MCF 10A (cell line): ENCODE measurements around the gene GABBR1. TPM values are rescaled to one million over a fixed set of nuclear protein-coding genes. Genes with fewer than 3 reads are reported as not detected.

Experiments
- Bru-seq: library from RNA; stranded (reverse); fragments of 400-500 nt; gene quantifications from one replicate; lab custom pipeline; 2021; lab: Mats Ljungman, UMichigan
- BruChase-seq, 2 experiments: library from RNA; stranded (reverse); fragments of 400-500 nt; gene quantifications; one replicate each; lab custom pipeline; 2021; lab: Mats Ljungman, UMichigan
- BruUV-seq: library from RNA; stranded (reverse); fragments of 400-500 nt; replicated peaks from 2 replicates; lab custom pipeline; 2021; lab: Mats Ljungman, UMichigan
- CTCF ChIA-PET: fragments of 300-600 bp; sonication (Branson Sonifier 250); formaldehyde crosslinking; extraction: SDS; loops from one replicate; lab custom pipeline; 2021; ENCODE audit warnings: antibody characterized with exemption, inconsistent platforms; lab: Yijun Ruan, JAX
- POLR2A ChIA-PET: fragments of 300-600, 350-650 bp; sonication (Branson Sonifier 250); formaldehyde crosslinking; extraction: SDS; loops from one replicate; lab custom pipeline; 2020; ENCODE audit warnings: antibody characterized with exemption, inconsistent platforms; lab: Yijun Ruan, JAX
- DNase-seq: peaks from one replicate; pipeline ENCODE4 v3.0.0-alpha.2; 2018; ENCODE audit not compliant: unreplicated experiment
- H3K27ac Mint-ChIP-seq: one replicate; pipeline ENCODE4 v1.8.0; 2022; ENCODE audit warnings: mild to moderate bottlenecking, low read depth, mixed read lengths; ENCODE audit not compliant: unreplicated experiment
- H3K27me3 Mint-ChIP-seq: one replicate; pipeline ENCODE4 v1.8.0; 2022; ENCODE audit warnings: mixed read lengths; ENCODE audit not compliant: insufficient read depth, unreplicated experiment
- H3K36me3 Mint-ChIP-seq: one replicate; pipeline ENCODE4 v1.8.0; 2022; ENCODE audit warnings: mild to moderate bottlenecking, moderate library complexity, mixed read lengths; ENCODE audit not compliant: insufficient read depth, unreplicated experiment
- H3K4me1 Mint-ChIP-seq: one replicate; pipeline ENCODE4 v1.8.0; 2022; ENCODE audit warnings: mixed read lengths; ENCODE audit not compliant: insufficient read depth, unreplicated experiment
- H3K4me3 Mint-ChIP-seq: one replicate; pipeline ENCODE4 v1.8.0; 2022; ENCODE audit warnings: mild to moderate bottlenecking, moderate library complexity, mixed read lengths; ENCODE audit not compliant: unreplicated experiment
- H3K9me3 Mint-ChIP-seq: one replicate; pipeline ENCODE4 v1.8.0; 2022; ENCODE audit warnings: mixed read lengths; ENCODE audit not compliant: unreplicated experiment
- CTCF ChIP-seq: fragments of 200-600 bp; IDR thresholded peaks from one replicate; pipeline ENCODE4 v1.8.0; 2022; ENCODE audit warnings: antibody characterized with exemption, mild to moderate bottlenecking; ENCODE audit not compliant: unreplicated experiment
- intact Hi-C: fragments of 100-400 bp; cut with micrococcal nuclease; formaldehyde crosslinking; loops from 2 replicates; pipeline ENCODE4 v1.14.1; 2022
- long read RNA-seq: library from polyadenylated mRNA; stranded (forward); transcript quantifications from one replicate; pipeline ENCODE4 v2.0.0, GENCODE V29; 2022
- total RNA-seq: library from RNA; stranded (reverse); gene quantifications from 2 replicates; pipeline ENCODE4 v1.2.3, GENCODE V29; 2022

The GABBR1 gene
- 38.8 and 43.9 TPM in 2 replicates for total RNA-seq
- Bru-seq, nascent RNA, result percentile 56 among the genes with signal in this experiment
- BruChase-seq, experiment 1, labeled RNA remaining after a 6-hour chase, result percentile 68 among the genes with signal in this experiment
- percentile 66 among the genes with signal in this experiment for BruChase-seq, experiment 2, labeled RNA remaining after a 2-hour chase
- long read RNA-seq, partial matches to known transcripts, result 6 of 11 reads
- long read RNA-seq, other reads (novel, unspliced or antisense), result 5 of 11 reads

GRCh38 chr6:29632789-29633533 lies at the start of gene GABBR1:
TSS of gene GABBR1 (minus strand) at chr6:29633183. CDS start at chr6:29632385, 798 bp downstream.
- Mint-ChIP-seq H3K4me3 (peak within 1 kb of the TSS; percentile 75), H3K9me3 (no peaks in the 10 kb centered on the region), H3K4me1 (peaks cover 33% of the 10 kb centered on the region), H3K36me3 (peaks cover 8% of the 10 kb centered on the region), H3K27ac (peak within 1 kb of the TSS; percentile 2), H3K27me3 (no peaks in the 10 kb centered on the region)
- POLR2A ChIA-PET, result interaction anchor here (0.5 to 3.5 kb wide), 6 partner anchors 9 to 925 kb away, joined by 3 to 13 read pairs (median 4); no protein-coding TSS in a partner anchor
- no TSS peak for BruUV-seq
- peak; percentile 89 for DNase-seq
- intact Hi-C loops, result no loop called here
- no peak for TF ChIP-seq CTCF
- CTCF ChIA-PET, result interaction anchor here (0.7 to 2.2 kb wide), 4 partner anchors 15 to 319 kb away, joined by 5 to 14 read pairs (median 10); no protein-coding TSS in a partner anchor

DNA sequence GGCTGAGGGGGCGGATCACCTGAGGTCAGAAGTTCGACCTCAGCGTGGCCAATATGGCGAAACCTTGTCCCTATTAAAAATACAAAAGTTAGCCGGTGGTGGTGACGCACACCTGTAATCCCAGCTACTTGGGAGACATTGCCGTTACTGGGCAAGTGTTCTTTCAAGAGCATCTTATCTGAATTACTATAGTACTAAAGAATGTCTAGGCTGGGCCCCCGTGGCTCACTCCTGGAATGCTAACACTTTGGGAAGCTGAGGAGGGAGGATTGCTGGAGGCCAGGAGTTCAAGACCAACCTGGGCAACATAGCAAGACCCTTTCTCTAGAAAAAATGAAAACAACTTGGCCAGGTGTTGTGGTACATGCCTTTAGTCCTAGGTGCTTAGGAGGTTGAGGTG lies 48.8 kb upstream of the GABBR1 start:
- no peak overlapping the region for H3K27ac Mint-ChIP-seq

DNA sequence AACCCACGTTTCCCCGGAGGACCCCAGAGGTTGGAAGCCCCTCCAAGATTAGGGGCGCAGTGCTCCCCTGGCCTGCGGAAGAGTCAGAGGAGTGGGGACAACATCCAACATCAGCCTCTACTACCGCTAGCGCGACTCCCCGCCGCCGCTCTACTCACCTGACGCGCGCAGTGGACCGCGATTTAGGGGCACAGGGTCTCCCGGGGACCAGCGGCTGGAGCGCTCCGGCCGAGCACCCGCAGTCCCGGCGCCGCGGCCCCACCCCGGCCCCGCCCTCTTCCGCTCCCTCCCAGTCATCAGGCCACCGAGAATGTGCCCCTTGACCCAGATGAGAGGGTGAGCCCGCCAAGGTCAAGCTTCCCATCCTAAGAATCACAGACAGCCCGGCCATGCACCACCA lies 47.9 kb upstream of the GABBR1 start, which contains the start of gene ZFP57:
Gene ZFP57 (minus strand): TSS at position 249 of the 400 bp plus-strand sequence. CDS start 4,149 bp downstream, outside the sequence.
- no peaks in the 10 kb centered on the region for H3K27me3 Mint-ChIP-seq
- TF ChIP-seq CTCF, result no peak
- peaks cover 8% of the 10 kb centered on the region for H3K9me3 Mint-ChIP-seq
- H3K27ac Mint-ChIP-seq, result peak within 1 kb of the TSS; percentile 97
- no TSS peak for BruUV-seq
- ChIA-PET POLR2A (no interaction called here), CTCF (interaction anchor here (4.9 kb wide), 1 partner anchor 27 kb away, joined by 29 read pairs; no protein-coding TSS in a partner anchor)
- H3K4me3 Mint-ChIP-seq, result no peak within 1 kb of the TSS
- intact Hi-C loops, result no loop called here
- peaks cover 5% of the 10 kb centered on the region for H3K36me3 Mint-ChIP-seq
- peaks cover 24% of the 10 kb centered on the region for H3K4me1 Mint-ChIP-seq
- no peak for DNase-seq

More for the DNA sequence above, 48.8 kb upstream of the GABBR1 start:
- no TSS peak for BruUV-seq
- CTCF ChIA-PET, result interaction anchor here (1.1 to 4.9 kb wide), 3 partner anchors 14 to 32 kb away, joined by 5 to 29 read pairs (median 9); no protein-coding TSS in a partner anchor
- TF ChIP-seq CTCF, result no peak
- Mint-ChIP-seq H3K36me3 (peaks cover 5% of the 10 kb centered on the region), H3K4me1 (peaks cover 20% of the 10 kb centered on the region), H3K9me3 (peaks cover 8% of the 10 kb centered on the region), H3K4me3 (no peak overlapping the region), H3K27me3 (no peaks in the 10 kb centered on the region)
- POLR2A ChIA-PET, result no interaction called here
- no peak for DNase-seq
- intact Hi-C loops, result no loop called here

DNA sequence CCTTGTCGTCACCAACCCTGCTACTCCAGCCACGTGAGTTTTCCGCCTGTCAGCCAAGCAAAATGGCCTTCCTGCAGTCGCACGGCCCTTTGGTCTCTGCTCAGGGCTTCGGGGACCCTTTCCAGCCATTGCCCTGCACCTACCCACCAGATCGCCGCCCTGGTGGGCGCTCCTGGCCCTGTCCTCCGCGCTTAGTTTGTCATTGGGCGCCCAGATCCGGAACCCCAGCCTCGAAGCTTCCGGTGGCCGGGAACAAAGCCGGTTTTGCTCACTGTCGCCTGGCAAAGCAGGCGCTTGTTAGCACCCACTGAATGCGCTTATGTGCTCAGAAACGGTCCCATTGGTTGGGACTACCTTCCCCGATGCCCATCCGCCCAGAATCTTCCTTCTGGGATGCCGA lies 47.4 kb upstream of the GABBR1 start:
- ChIA-PET CTCF (interaction anchor here (11.7 kb wide), 1 partner anchor 29 kb away, joined by 202 read pairs; no protein-coding TSS in a partner anchor), POLR2A (no interaction called here)
- Mint-ChIP-seq H3K27me3 (no peaks in the 10 kb centered on the region), H3K36me3 (peaks cover 5% of the 10 kb centered on the region), H3K4me1 (peaks cover 24% of the 10 kb centered on the region), H3K9me3 (peaks cover 8% of the 10 kb centered on the region), H3K27ac (peak overlapping the region; percentile 97), H3K4me3 (no peak overlapping the region)
- intact Hi-C loops, result no loop called here
- no peak for TF ChIP-seq CTCF
- DNase-seq, result no peak
- no TSS peak for BruUV-seq
